BJ (cell line): ENCODE measurements around the gene DUSP7. TPM values are rescaled to one million over a fixed set of nuclear protein-coding genes. Genes with fewer than 3 reads are reported as not detected.

Experiments used
- CTCF ChIA-PET: fragments of 350-600 bp; formaldehyde crosslinking; extraction: SDS; loops from one replicate; lab custom pipeline; 2021; ENCODE audit warnings: antibody characterized with exemption, inconsistent platforms; lab: Yijun Ruan, JAX
- POLR2A ChIA-PET: fragments of 300-600 bp; sonication (Branson Sonifier 250); formaldehyde crosslinking; extraction: SDS; loops from one replicate; lab custom pipeline; 2021; ENCODE audit warnings: antibody characterized with exemption; lab: Charles Lee
- DNase-seq: peaks from one replicate; pipeline ENCODE4 v3.0.0-alpha.2; 2011; ENCODE audit warnings: low read depth
- H3K27me3 ChIP-seq: 2 replicates; pipeline ENCODE4 v1.6.0; 2011; ENCODE audit warnings: low read length; ENCODE audit not compliant: control insufficient read depth, insufficient read depth
- H3K36me3 ChIP-seq: 2 replicates; pipeline ENCODE4 v1.5.1; 2011; ENCODE audit warnings: low read length; ENCODE audit not compliant: control insufficient read depth, insufficient read depth
- H3K4me3 ChIP-seq: 2 replicates; pipeline ENCODE4 v1.5.1; 2011; ENCODE audit warnings: low read depth, mild to moderate bottlenecking, control low read depth, low read length
- polyA plus RNA-seq: library from polyadenylated mRNA; depleted of rRNA; stranded (reverse); fragments of >200 nt; gene quantifications from 2 replicates; pipeline ENCODE4 v1.2.3, GENCODE V29; 2011
- TF ChIP-seq, protein P1 (sequence below): IDR thresholded peaks from 2 replicates; pipeline ENCODE4 v1.5.1; 2011; ENCODE audit warnings: low read depth, mild to moderate bottlenecking, control low read depth, inconsistent platforms, low read length, moderate library complexity; ENCODE audit not compliant: insufficient read depth

The DUSP7 gene
- polyA plus RNA-seq, 1 experiment = 37.0 TPM

DNA sequence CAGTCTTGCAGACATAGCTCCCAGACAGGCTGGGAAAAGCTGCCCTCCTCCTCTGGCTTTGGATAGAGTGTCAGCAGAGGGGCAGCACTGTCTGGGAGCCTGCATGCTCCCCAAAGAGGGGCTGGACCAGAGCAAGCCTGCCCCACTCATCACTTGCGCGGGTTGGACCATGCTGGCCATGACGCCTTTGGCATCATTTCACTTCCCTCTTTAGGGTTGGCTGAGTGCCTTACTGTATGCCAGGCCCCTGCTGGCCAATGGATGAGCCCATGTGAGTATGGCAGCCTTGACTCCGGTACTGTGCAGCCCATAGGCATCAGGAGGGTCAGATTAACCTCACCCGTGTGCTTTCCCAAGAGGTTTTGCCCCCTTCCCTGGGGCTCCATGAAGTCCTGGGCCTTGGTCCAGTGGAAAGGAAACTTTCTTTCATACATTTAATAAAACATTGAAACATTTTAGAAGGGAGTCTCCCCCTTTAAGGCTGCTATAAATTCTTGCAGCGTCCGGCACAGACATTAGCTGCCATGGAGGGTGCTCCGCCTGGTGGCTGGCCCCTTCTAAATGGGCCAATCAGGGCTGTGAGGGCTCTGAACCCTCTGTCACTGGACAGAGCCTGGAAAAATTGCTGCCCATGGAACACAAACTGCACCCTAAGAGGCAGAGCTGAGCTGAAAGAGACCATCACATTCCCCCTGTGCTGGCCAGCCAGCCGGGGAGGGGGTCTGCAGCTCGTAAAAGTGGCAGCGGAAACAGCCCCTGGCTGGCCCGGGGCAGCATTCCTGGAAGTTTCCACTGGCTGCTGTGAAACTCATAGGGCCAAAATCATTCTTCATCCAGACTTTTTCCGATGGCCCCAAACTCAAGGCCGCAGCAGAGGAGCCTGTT is 20.8 kb upstream of the DUSP7 start:
- DNase-seq = no peak
- CTCF ChIA-PET = interaction anchor here (0.8 to 1.0 kb wide), 2 partner anchors 10 to 18 kb away, joined by 3 to 4 read pairs; no protein-coding TSS in a partner anchor

DNA sequence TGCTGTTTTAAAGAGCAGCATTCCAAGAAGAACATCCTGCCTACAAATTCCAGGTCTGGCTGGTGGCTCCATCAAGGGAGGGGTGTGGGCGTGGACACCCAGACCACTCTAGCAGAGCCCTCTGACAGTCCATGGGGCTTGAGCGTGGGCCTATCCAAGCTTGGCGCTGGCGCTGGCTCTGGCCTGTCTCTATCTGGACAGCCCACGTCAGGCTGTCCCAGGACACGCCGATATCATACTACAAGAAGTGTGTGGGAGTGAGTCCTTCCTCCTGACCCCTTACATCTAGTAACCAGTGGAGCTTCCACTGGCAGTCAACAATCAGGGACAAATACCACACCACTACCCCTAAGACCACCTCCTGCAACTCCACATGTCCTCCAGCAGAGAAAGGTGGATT is 17.1 kb upstream of the DUSP7 start:
- CTCF ChIA-PET = no interaction called here
- no peak for DNase-seq
- POLR2A ChIA-PET = no interaction called here

More for the DNA sequence above, 20.8 kb upstream of the DUSP7 start:
- peaks cover 3% of the 10 kb centered on the region; the same call in 1 of the 2 replicates for H3K36me3 ChIP-seq
- no peak overlapping the region for H3K4me3 ChIP-seq
- POLR2A ChIA-PET = no interaction called here
- TF ChIP-seq, protein P1, sequence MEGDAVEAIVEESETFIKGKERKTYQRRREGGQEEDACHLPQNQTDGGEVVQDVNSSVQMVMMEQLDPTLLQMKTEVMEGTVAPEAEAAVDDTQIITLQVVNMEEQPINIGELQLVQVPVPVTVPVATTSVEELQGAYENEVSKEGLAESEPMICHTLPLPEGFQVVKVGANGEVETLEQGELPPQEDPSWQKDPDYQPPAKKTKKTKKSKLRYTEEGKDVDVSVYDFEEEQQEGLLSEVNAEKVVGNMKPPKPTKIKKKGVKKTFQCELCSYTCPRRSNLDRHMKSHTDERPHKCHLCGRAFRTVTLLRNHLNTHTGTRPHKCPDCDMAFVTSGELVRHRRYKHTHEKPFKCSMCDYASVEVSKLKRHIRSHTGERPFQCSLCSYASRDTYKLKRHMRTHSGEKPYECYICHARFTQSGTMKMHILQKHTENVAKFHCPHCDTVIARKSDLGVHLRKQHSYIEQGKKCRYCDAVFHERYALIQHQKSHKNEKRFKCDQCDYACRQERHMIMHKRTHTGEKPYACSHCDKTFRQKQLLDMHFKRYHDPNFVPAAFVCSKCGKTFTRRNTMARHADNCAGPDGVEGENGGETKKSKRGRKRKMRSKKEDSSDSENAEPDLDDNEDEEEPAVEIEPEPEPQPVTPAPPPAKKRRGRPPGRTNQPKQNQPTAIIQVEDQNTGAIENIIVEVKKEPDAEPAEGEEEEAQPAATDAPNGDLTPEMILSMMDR = peak; percentile 23; the same call in 1 of the 2 replicates
- H3K27me3 ChIP-seq = no peaks in the 10 kb centered on the region

DNA sequence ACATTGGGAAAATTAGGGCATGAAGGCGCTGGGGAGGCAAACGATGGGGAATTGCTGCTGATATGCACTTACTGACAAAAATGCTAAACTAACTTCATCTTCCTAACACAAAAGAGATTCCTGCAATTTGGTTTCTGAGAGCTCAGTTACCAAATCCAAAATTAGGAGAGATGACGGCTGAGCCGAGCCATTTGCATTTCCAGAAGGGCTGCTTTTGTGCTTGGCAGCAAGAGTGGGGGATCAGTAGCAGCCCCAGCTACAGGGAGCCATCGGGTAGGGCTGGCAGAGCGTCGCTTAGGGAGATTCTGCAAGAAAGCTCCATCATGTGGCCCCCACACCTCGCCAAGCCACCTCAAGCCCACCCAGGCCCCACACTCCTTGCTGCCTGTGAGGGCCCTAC is 16.1 kb upstream of the DUSP7 start:
- H3K27me3 ChIP-seq = no peaks in the 10 kb centered on the region
- CTCF ChIA-PET = interaction anchor here (1.0 to 1.3 kb wide), 2 partner anchors 14 to 51 kb away, joined by 3 to 4 read pairs; no protein-coding TSS in a partner anchor
- TF ChIP-seq, protein P1 = no peak
- H3K36me3 ChIP-seq = peaks cover 3% of the 10 kb centered on the region; the same call in 1 of the 2 replicates
- no peak overlapping the region for H3K4me3 ChIP-seq
- DNase-seq = no peak
- POLR2A ChIA-PET = no interaction called here

More for the DNA sequence above, 17.1 kb upstream of the DUSP7 start:
- TF ChIP-seq, protein P1 = no peak
- Histone ChIP-seq H3K4me3 (no peak overlapping the region), H3K27me3 (no peaks in the 10 kb centered on the region), H3K36me3 (peaks cover 3% of the 10 kb centered on the region; the same call in 1 of the 2 replicates)

DNA sequence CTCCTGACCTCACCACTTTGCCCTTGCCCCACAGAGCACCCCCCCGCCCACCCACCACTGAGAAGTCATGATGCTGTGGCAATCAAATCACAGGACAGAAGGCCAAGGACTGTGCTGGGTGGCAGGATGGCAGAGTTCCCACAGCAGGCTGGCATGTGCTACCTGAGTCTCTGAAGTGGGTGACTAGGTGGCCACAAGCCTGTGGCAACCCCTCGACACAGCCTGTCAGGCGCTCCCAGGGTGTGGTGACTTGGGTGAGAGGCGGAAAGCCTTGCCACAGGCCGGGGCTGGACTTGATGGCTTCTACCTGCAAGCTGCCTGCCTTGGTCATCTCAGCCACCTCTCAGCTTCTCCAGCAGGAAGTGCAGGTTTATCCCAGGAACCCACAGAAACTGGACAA is 15.6 kb upstream of the DUSP7 start:
- DNase-seq = no peak
- Histone ChIP-seq H3K27me3 (no peaks in the 10 kb centered on the region), H3K36me3 (peaks cover 3% of the 10 kb centered on the region; the same call in 1 of the 2 replicates), H3K4me3 (no peak overlapping the region)
- ChIA-PET CTCF (interaction anchor here (1.0 to 1.3 kb wide), 2 partner anchors 14 to 51 kb away, joined by 3 to 4 read pairs; no protein-coding TSS in a partner anchor), POLR2A (no interaction called here)
- TF ChIP-seq, protein P1 = no peak
